Heart right ventricle (tissue), 16 donors: Measurements from ENCODE around the gene FHIT. TPM values are rescaled to one million over a fixed set of nuclear protein-coding genes. Genes with fewer than 3 reads are reported as not detected.

Source experiments
- ATAC-seq, 8 donors: fragments of 200-7000 bp; cut with Tn5 transposase; one replicate each; pipeline ENCODE4 v1.9.1; 2020; ENCODE audit warnings: mild to moderate bottlenecking in 8 of 8, moderate library complexity in 8 of 8, moderate number of reproducible peaks in 1 of 8
- DNase-seq, 2 donors: peaks; one replicate each; pipeline ENCODE4 v3.0.0-alpha.2; 2020
- H3K27ac ChIP-seq, 10 donors: fragments of 200-600 bp; sonication (generic) in 2 of 10; one replicate each; pipeline versions ENCODE4 v1.5.0 to v1.8.0; 2020 to 2022; ENCODE audit warnings: mild to moderate bottlenecking in 3 of 10
- H3K27me3 ChIP-seq, 7 donors: fragments of 200-600 bp; one replicate each; pipeline ENCODE4 v1.8.0; 2021 to 2022; ENCODE audit warnings: mild to moderate bottlenecking in 2 of 7
- H3K36me3 ChIP-seq, 9 donors: fragments of 200-600 bp; sonication (generic) in 1 of 9; one replicate each; pipeline versions ENCODE4 v1.5.0 to v1.8.0; 2020 to 2022; ENCODE audit warnings: mild to moderate bottlenecking in 2 of 9
- H3K4me1 ChIP-seq, 9 donors: fragments of 200-600 bp; sonication (generic) in 1 of 9; one replicate each; pipeline versions ENCODE4 v1.5.0 to v1.8.0; 2020 to 2022; ENCODE audit warnings: mild to moderate bottlenecking in 4 of 9
- H3K4me3 ChIP-seq, 10 donors: fragments of 200-600 bp; sonication (generic) in 2 of 10; one replicate each; pipeline versions ENCODE4 v1.5.0 to v1.8.0; 2020 to 2022; ENCODE audit warnings: mild to moderate bottlenecking in 7 of 10, moderate library complexity in 2 of 10
- H3K9me3 ChIP-seq, 11 donors: fragments of 200-600 bp in 10 of 11; sonication (generic) in 2 of 11; one replicate each; pipeline versions ENCODE4 v1.5.0 to v1.8.0; 2013 to 2022; ENCODE audit warnings: mild to moderate bottlenecking in 2 of 11, control low read depth in 1 of 11, moderate library complexity in 1 of 11
- CTCF ChIP-seq, 9 donors: fragments of 200-600 bp; sonication (generic) in 2 of 9; IDR thresholded peaks; one replicate each; pipeline versions ENCODE4 v1.5.0 to v1.8.0; 2021 to 2022; ENCODE audit warnings: antibody characterized with exemption in 9 of 9, mild to moderate bottlenecking in 5 of 9, moderate library complexity in 1 of 9
- WGBS, 2 donors: extraction: QIAGEN DNeasy Blood & Tissue Kit; methylation state at CpG; one replicate each; pipeline ENCODE4 v1.1.7; 2013; ENCODE audit warnings: inconsistent platforms in 1 of 2; 5-methylcytosine and 5-hydroxymethylcytosine counted together
- intact Hi-C, 10 donors: fragments of 100-400 bp; cut with DNase I; formaldehyde crosslinking; loops; one replicate each; pipeline versions ENCODE4 v1.11.1 to v1.14.2; 2022
- polyA plus RNA-seq, 2 donors: library from polyadenylated mRNA; stranded (reverse); fragments of 200-250 nt; gene quantifications; one replicate each; pipeline ENCODE4 v1.2.3, GENCODE V29; 2013
- total RNA-seq, 10 donors: library from RNA; stranded (reverse); fragmentation: NEBNext Ultra II Directional in 3 of 10; extraction: Animal tissue kit (Norgen Biotek cat#: 25700) in 3 of 10; gene quantifications; one replicate each; pipeline versions ENCODE4 v1.2.1 to v1.2.4, GENCODE V29; 2021 to 2023
- donor health status: Arrhythmogenic right ventricular cardiomyopathy.
- donor health status: ischemic (EF 13 %, LVEDD 7.1; RV severe dilation, severe dysfunction).
- donor health status: healthy with polysubstance abuse.
- donor health status: DM: no; HTN: yes; CAD: no.
- donor health status: DM: no; HTN: no; CAD: no.
- donor health status: ischemic (EF 25% LVEDD 6.9; RV normal size, moderate dysfunction).
- donor health status: ischemic (EF 25% LVEDD 5.7; RV mildly dilated, moderate dysfunction).
- donor health status: healthy.
- donor health status: DM: yes; HTN: yes; CAD: no.
- donor health status: Ischemic cardiomyopathy.
- donor health status: ischemic (EF 35%, LVEDD 5.7; RV mildly dilated, moderate dysfunction).
- donor health status: nonischemic (EF 11% LVEDD 7.7; RV severe dilation, severe dysfunction).
- donor health status: DM: yes; HTN: yes; CAD: no.
- donor health status: PGD.
- donor health status: ischemic (EF 29% LVEDD 5.4; RV normal size, mild dysfunction).
- donor health status: nonischemic (EF 23%, LVEDD 6.1; RV moderate dilation, normal function).

FHIT gene
- total and polyA plus RNA-seq, 12 donors: 4.7 to 25.5 (median 18.3) TPM

GRCh38 chr3:60591267-60591666 is 660.0 kb downstream of the FHIT start:
- H3K36me3 ChIP-seq: no peaks in the 10 kb centered on the region
- no peaks in the 10 kb centered on the region for H3K9me3 ChIP-seq
- no peaks in the 10 kb centered on the region for H3K27me3 ChIP-seq
- no peak overlapping the region for H3K27ac ChIP-seq
- intact Hi-C loops: no loop called here
- no peak for TF ChIP-seq CTCF (IDR thresholded peaks at IDR 0.05)
- DNase-seq (no peak), ATAC-seq (no peak)
- H3K4me3 ChIP-seq: no peak overlapping the region
- H3K4me1 ChIP-seq: peaks cover 0 to 21% (median 7%) of the 10 kb centered on the region in 9 donors
- 81 to 86% methylated on average over 2 of the region's 2 CpGs for WGBS, 2 donors

GRCh38 chr3:60588806-60589205 is 662.4 kb downstream of the FHIT start:
- DNase-seq (no peak), ATAC-seq (no peak)
- Histone ChIP-seq H3K9me3 (no peaks in the 10 kb centered on the region), H3K36me3 (no peaks in the 10 kb centered on the region), H3K27ac (no peak overlapping the region), H3K4me1 (peaks cover 0 to 12% (median 2%) of the 10 kb centered on the region in 9 donors), H3K27me3 (no peaks in the 10 kb centered on the region), H3K4me3 (no peak overlapping the region)
- WGBS, 2 donors: 91 to 93% methylated on average over 3 of the region's 3 CpGs
- intact Hi-C loops: no loop called here
- no peak for TF ChIP-seq CTCF (IDR thresholded peaks at IDR 0.05)

GRCh38 chr3:60585918-60586317 is 665.3 kb downstream of the FHIT start:
- Histone ChIP-seq H3K27ac (no peak overlapping the region), H3K4me3 (no peak overlapping the region), H3K9me3 (no peaks in the 10 kb centered on the region), H3K4me1 (peaks cover 0 to 7% (median 0%) of the 10 kb centered on the region in 9 donors), H3K36me3 (no peaks in the 10 kb centered on the region), H3K27me3 (no peaks in the 10 kb centered on the region)
- TF ChIP-seq CTCF (IDR thresholded peaks at IDR 0.05): no peak
- no peak for ATAC-seq
- no peak for DNase-seq
- intact Hi-C loops: no loop called here
- 0 to 33% methylated on average over 1 of the region's 1 CpG for WGBS, 2 donors

- no peaks in the 10 kb centered on the region for H3K27me3 ChIP-seq
- DNase-seq (no peak), ATAC-seq (no peak)
- no peak overlapping the region for H3K27ac ChIP-seq
- H3K36me3 ChIP-seq: no peaks in the 10 kb centered on the region
- TF ChIP-seq CTCF (IDR thresholded peaks at IDR 0.05): no peak
- peaks cover 0 to under 1% (median 0%) of the 10 kb centered on the region in 9 donors for H3K4me1 ChIP-seq
- H3K9me3 ChIP-seq: no peaks in the 10 kb centered on the region
- intact Hi-C loops: no loop called here
- 99 to 100% methylated on average over 2 of the region's 2 CpGs for WGBS, 2 donors
- no peak overlapping the region for H3K4me3 ChIP-seq
These were observed 667.0 kb downstream of the FHIT start for GRCh38 chr3:60584250-60584649.
